ENCODE measurements around the gene MTHFD2L. TPM values are rescaled to one million over a fixed set of nuclear protein-coding genes. Genes with fewer than 3 reads are reported as not detected.
"Not testable (repeated sequence)": the region's sequence is repeated elsewhere in the genome, so short reads cannot be mapped to it uniquely, and the experiment has no call there.

MTHFD2L gene
- total RNA-seq, 4 donors from 2014 or later = 11.4 to 23.7 (median 17.8) TPM

DNA sequence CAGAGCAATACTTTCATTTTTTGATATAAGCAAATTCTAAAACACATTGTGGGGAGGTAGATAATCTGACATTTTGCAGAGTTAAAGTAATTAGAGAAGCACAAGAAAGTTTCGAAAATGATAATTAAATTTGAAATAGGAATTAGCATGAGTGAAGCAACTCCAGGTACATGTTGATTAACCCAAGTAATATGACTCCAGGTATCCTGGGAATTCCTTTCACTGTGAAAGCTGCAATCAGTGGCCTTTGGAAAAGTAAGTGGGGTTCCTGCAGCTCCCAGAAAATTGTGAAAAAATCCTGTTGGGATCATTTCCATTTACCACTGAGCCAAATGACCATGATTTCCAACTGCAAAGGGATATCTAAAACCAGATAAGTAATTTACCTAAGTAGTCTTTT is 32.9 kb upstream of the MTHFD2L start:
- DNase-seq (ENCODE audit: low spot score in 2 of 2) = no peak
- H3K9me3 ChIP-seq = no peaks in the 10 kb centered on the region
- H3K36me3 ChIP-seq = no peaks in the 10 kb centered on the region
- no peak overlapping the region for H3K27ac ChIP-seq
- H3K27me3 ChIP-seq = no peaks in the 10 kb centered on the region
- H3K4me1 ChIP-seq = no peaks in the 10 kb centered on the region
- 91 to 96% methylated on average over 1 of the region's 1 CpG for WGBS, 2 donors
- TF ChIP-seq EP300 (IDR thresholded peaks at IDR 0.05) (no peak), POLR2A (IDR thresholded peaks at IDR 0.05) (no peak)
- TF ChIP-seq, protein P1, sequence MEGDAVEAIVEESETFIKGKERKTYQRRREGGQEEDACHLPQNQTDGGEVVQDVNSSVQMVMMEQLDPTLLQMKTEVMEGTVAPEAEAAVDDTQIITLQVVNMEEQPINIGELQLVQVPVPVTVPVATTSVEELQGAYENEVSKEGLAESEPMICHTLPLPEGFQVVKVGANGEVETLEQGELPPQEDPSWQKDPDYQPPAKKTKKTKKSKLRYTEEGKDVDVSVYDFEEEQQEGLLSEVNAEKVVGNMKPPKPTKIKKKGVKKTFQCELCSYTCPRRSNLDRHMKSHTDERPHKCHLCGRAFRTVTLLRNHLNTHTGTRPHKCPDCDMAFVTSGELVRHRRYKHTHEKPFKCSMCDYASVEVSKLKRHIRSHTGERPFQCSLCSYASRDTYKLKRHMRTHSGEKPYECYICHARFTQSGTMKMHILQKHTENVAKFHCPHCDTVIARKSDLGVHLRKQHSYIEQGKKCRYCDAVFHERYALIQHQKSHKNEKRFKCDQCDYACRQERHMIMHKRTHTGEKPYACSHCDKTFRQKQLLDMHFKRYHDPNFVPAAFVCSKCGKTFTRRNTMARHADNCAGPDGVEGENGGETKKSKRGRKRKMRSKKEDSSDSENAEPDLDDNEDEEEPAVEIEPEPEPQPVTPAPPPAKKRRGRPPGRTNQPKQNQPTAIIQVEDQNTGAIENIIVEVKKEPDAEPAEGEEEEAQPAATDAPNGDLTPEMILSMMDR (IDR thresholded peaks at IDR 0.05) = no peak
- H3K4me3 ChIP-seq = no peak overlapping the region

DNA sequence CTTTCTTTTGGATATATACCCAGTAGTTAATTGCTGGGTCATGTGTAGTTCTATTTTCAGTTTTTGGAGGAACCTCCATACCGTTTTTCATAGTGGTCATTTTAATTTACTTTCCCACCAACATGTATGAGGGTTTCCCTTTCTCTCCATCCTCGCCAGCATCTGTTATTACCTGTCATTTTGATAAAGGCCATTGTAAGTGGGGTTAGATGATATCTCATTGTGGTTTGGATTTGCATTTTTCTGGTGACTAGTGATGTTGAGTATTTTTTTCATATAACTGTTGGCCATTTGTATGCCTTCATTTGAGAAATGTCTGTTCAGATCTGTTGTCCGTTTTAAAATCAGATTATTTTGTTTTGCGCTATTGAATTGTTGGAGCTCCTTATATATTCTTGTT is 30.2 kb upstream of the MTHFD2L start:
- WGBS, 2 donors = 89% methylated on average over 4 of the region's 4 CpGs
- Histone ChIP-seq H3K4me1 (no peaks in the 10 kb centered on the region), H3K9me3 (no peaks in the 10 kb centered on the region), H3K27ac (no peak overlapping the region), H3K36me3 (no peaks in the 10 kb centered on the region), H3K27me3 (no peaks in the 10 kb centered on the region), H3K4me3 (no peak overlapping the region)
- TF ChIP-seq, protein P1 (IDR thresholded peaks at IDR 0.05) = no peak
- TF ChIP-seq POLR2A (IDR thresholded peaks at IDR 0.05) (no peak), EP300 (IDR thresholded peaks at IDR 0.05) (no peak)
- no peak for DNase-seq (ENCODE audit: low spot score in 2 of 2)

DNA sequence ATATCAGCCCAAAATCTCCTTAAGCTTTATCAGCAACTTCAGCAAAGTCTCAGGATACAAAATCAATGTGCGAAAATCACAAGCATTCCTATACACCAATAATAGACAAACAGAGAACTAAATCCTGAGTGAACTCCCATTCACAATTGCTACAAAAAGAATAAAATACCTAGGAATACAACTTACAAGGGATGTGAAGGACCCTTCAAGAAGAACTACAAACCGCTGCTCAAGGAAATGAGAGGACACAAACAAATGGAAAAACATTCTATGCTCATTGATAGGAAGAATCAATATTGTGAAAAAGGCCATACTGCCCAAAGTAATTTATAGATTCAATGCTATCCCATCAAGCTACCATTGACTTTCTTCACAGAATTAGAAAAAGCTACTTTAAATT is 27.1 kb upstream of the MTHFD2L start:
- 97 to 100% methylated on average over 2 of the region's 2 CpGs for WGBS, 2 donors
- H3K27ac ChIP-seq; DNase-seq (ENCODE audit: low spot score in 2 of 2); H3K4me3 ChIP-seq; H3K9me3 ChIP-seq; H3K36me3 ChIP-seq; H3K27me3 ChIP-seq; H3K4me1 ChIP-seq: not testable (repeated sequence)

DNA sequence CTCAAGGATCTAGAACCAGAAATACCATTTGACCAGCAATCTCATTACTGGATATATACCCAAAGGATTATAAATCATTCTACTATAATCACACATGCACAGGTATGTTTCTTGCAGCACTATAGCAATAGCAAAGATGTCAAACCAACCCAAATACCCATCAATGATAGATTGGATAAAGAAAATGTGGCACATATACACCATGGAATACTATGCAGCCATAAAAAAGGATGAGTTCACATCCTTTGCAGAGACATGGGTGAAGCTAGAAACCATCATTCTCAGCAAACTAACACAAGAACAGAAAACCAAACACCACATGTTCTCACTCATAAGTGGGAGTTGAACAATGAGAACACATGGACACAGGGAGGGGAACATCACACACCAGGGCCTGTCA is 25.7 kb upstream of the MTHFD2L start:
- H3K27me3 ChIP-seq; H3K36me3 ChIP-seq; H3K9me3 ChIP-seq; DNase-seq (ENCODE audit: low spot score in 2 of 2); H3K4me3 ChIP-seq; H3K27ac ChIP-seq; H3K4me1 ChIP-seq: not testable (repeated sequence)

DNA sequence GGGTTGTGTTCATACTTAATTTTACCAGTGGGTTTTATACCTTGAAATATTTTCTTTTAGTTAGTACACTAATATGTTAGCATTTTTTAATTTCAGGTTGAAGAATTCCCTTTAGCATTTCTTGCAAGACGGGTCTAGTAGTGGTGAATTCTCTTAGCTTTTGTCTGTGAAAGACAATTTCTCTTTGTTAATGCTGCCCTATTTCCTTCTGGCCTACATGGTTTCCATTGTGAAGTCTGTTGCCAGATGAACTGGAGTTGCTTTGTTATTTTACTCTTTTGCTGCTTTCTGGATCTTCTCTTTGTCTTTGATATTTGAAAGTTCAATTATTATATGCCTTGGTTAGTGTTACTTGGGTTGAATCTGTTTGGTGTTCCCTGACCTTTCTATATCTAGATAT is 25.0 kb upstream of the MTHFD2L start:
- 35 to 50% methylated on average over 1 of the region's 1 CpG for WGBS, 2 donors
- Histone ChIP-seq H3K4me1 (peaks cover 0 to 4% (median 0%) of the 10 kb centered on the region in 4 donors), H3K36me3 (no peaks in the 10 kb centered on the region), H3K27me3 (no peaks in the 10 kb centered on the region), H3K9me3 (peaks cover 0 to 2% (median 0%) of the 10 kb centered on the region in 4 donors), H3K27ac (no peak overlapping the region), H3K4me3 (no peak overlapping the region)
- TF ChIP-seq, protein P1 (IDR thresholded peaks at IDR 0.05) = no peak
- TF ChIP-seq EP300 (IDR thresholded peaks at IDR 0.05) (no peak), POLR2A (IDR thresholded peaks at IDR 0.05) (no peak)
- DNase-seq (ENCODE audit: low spot score in 2 of 2) = no peak

DNA sequence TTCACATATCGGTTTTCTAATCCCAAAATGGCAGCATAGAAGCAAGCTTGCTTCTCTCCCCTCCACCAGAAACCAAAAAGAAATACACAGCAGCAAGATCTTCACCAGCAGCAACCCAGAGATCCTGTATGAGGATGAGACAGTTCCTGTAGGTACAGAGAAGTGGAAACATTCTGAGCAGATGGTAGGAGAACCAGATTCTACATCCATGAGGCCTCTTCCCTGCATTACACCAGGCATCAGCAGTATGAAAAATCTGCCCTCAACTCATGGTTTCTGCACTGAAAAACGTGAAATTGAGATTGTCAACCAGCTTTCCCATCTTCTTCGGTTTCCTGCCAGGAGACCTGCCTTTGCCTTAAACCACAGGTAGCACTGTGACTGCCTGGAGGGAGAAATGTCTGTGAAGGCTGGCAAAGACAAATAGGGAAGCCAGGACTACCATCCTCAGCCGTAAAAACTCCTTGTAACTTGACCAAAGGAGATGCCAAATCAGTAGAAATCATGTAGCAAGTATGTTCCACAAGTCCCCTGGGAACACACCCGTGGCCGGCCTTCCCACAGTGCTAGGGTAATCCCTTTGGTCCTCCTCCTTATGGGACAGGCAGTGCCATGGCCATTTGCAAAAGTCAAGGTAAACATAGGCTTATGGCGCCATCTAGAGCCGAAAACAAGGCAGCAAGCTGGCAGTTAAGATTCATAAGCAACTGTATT is 24.0 kb upstream of the MTHFD2L start:
- 38 to 42% methylated on average over 8 of the region's 8 CpGs for WGBS, 2 donors

More for the DNA sequence above, 24.0 kb upstream of the MTHFD2L start:
- no peaks in the 10 kb centered on the region for H3K27me3 ChIP-seq
- TF ChIP-seq, protein P1 (IDR thresholded peaks at IDR 0.05) = peak; percentile 50 to 73 (median 67)
- no peak for TF ChIP-seq POLR2A (IDR thresholded peaks at IDR 0.05)
- H3K36me3 ChIP-seq = no peaks in the 10 kb centered on the region
- H3K4me1 ChIP-seq = peaks cover 0 to 4% (median 0%) of the 10 kb centered on the region in 4 donors
- peak; percentile 58 to 89 for DNase-seq (ENCODE audit: low spot score in 2 of 2)
- H3K4me3 ChIP-seq = no peak overlapping the region
- H3K27ac ChIP-seq = no peak overlapping the region
- peaks cover 0 to 2% (median 0%) of the 10 kb centered on the region in 4 donors for H3K9me3 ChIP-seq
